GM12878 (cell line): ENCODE results near the gene NCBP3. TPM values are rescaled to one million over a fixed set of nuclear protein-coding genes. Genes with fewer than 3 reads are reported as not detected.

ENCODE experiments used
- ATAC-seq: fragments of 200-7000 bp; cut with Tn5 transposase; 3 replicates; pipeline ENCODE4 v1.9.1; 2020; ENCODE audit warnings: mild to moderate bottlenecking, moderate library complexity
- BruUV-seq: library from RNA; stranded (reverse); fragments of 400-500 nt; replicated peaks from 2 replicates; lab custom pipeline; 2021; lab: Mats Ljungman, UMichigan
- CTCF ChIA-PET: fragments of 300-600 bp; sonication (Branson Sonifier 250); formaldehyde crosslinking; extraction: SDS; loops from one replicate; lab custom pipeline; 2021; ENCODE audit warnings: inconsistent platforms; lab: Yijun Ruan, JAX
- POLR2A ChIA-PET: fragments of 350-600 bp; formaldehyde crosslinking; extraction: SDS; loops from one replicate; lab custom pipeline; 2021; ENCODE audit warnings: inconsistent platforms; lab: Charles Lee
- RAD21 ChIA-PET: fragments of 300-600 bp; sonication (Branson Sonifier 250); formaldehyde crosslinking; loops from one replicate; lab custom pipeline; 2023; ENCODE audit warnings: antibody characterized with exemption; ENCODE audit not compliant: unreplicated experiment; lab: Charles Lee
- SMC1A ChIA-PET: fragments of 300-600 bp; sonication (Branson Sonifier 250); formaldehyde crosslinking; loops from one replicate; lab custom pipeline; 2023; ENCODE audit not compliant: unreplicated experiment, uncharacterized antibody; lab: Charles Lee
- DNase-seq: peaks from one replicate; pipeline ENCODE4 v3.0.0-alpha.2; 2011; ENCODE audit warnings: low read depth, low spot score
- FAIRE-seq: peaks from 3 replicates; lab custom pipeline; 2011; peaks lifted over from hg19 to GRCh38; lab: Jason Lieb, UNC
- H2AFZ ChIP-seq: 2 replicates; pipeline ENCODE4 v1.6.0; 2011; ENCODE audit warnings: low read depth, low read length, control low read depth; ENCODE audit not compliant: control insufficient read depth
- H3K27ac ChIP-seq: 2 replicates; pipeline ENCODE4 v1.5.1; 2011; ENCODE audit warnings: control low read depth; ENCODE audit not compliant: control insufficient read depth, insufficient read depth
- H3K27me3 ChIP-seq, 2 experiments: replicated peaks in 1 of 2; 2 replicates each; pipeline versions ENCODE4 v1.6.0 to v1.6.1; 2011; ENCODE audit warnings: low read length in 1 of 2; ENCODE audit not compliant: control insufficient read depth in 2 of 2, insufficient read depth in 2 of 2
- H3K36me3 ChIP-seq, 2 experiments: 2 replicates each; pipeline ENCODE4 v1.5.1; 2011; ENCODE audit warnings: low read length in 1 of 2; ENCODE audit not compliant: control insufficient read depth in 2 of 2, insufficient read depth in 2 of 2
- H3K4me1 ChIP-seq: 2 replicates; pipeline ENCODE4 v1.6.1; 2011; ENCODE audit warnings: mild to moderate bottlenecking, low read length, moderate library complexity, mixed read lengths; ENCODE audit not compliant: control insufficient read depth, insufficient read depth
- H3K4me2 ChIP-seq: 2 replicates; pipeline ENCODE4 v1.6.0; 2011; ENCODE audit warnings: control low read depth; ENCODE audit not compliant: control insufficient read depth, insufficient read depth
- H3K4me3 ChIP-seq: fragments of 200-600 bp; sonication (generic); 2 replicates; pipeline ENCODE4 v1.5.1; 2016
- H3K79me2 ChIP-seq: 2 replicates; pipeline ENCODE4 v1.6.0; 2011; ENCODE audit warnings: low read length; ENCODE audit not compliant: control insufficient read depth, insufficient read depth
- H3K9ac ChIP-seq: 2 replicates; pipeline ENCODE4 v1.8.0; 2011; ENCODE audit warnings: low read length, control low read depth, mixed read lengths; ENCODE audit not compliant: control insufficient read depth, insufficient read depth
- H3K9me3 ChIP-seq: replicated peaks from 3 replicates; pipeline ENCODE4 v1.5.1; 2011; ENCODE audit warnings: mild to moderate bottlenecking, low read length; ENCODE audit not compliant: control insufficient read depth, insufficient read depth
- H4K20me1 ChIP-seq: 2 replicates; pipeline ENCODE4 v1.6.0; 2011; ENCODE audit not compliant: control insufficient read depth, insufficient read depth
- IRF4 ChIP-seq: IDR thresholded peaks from 2 replicates; pipeline ENCODE4 v1.6.1; 2011; ENCODE audit warnings: low read depth, low read length
- SUZ12 ChIP-seq: fragments of 200-600 bp; sonication (generic); IDR thresholded peaks from one replicate; pipeline ENCODE4 v1.6.1; 2018; ENCODE audit warnings: antibody characterized with exemption, mild to moderate bottlenecking; ENCODE audit not compliant: unreplicated experiment
- ZNF24 ChIP-seq: fragments of 450-650 bp; IDR thresholded peaks from 2 replicates; pipeline ENCODE4 v1.6.1; 2017; ENCODE audit warnings: antibody characterized with exemption, mild to moderate bottlenecking
- WGBS: methylation state at CpG from one replicate; pipeline ENCODE4 v1.1.6; 2016; ENCODE audit warnings: low lambda C conversion rate; ENCODE audit not compliant: insufficient replicate concordance, insufficient coverage; ENCODE audit errors: missing lambda C conversion rate; 5-methylcytosine and 5-hydroxymethylcytosine counted together
- in situ Hi-C: fragments of 300-500 bp; cut with MboI; formaldehyde crosslinking; loops from 9 replicates; pipeline ENCODE4 v1.14.3; 2018; ENCODE audit warnings: mixed read lengths
- intact Hi-C: fragments of 100-400 bp; cut with micrococcal nuclease; formaldehyde crosslinking; loops from one replicate; pipeline ENCODE4 v1.14.2; 2022; ENCODE audit not compliant: unreplicated experiment
- polyA plus RNA-seq, 11 experiments: library from polyadenylated mRNA; depleted of rRNA in 4 of 11; unstranded in 6 of 11; stranded (reverse) in 5 of 11; fragments of >200 nt; fragmentation: Nextera tagmentation in 4 of 11; fragmentation: Illumina TruSeq in 1 of 11; extraction: Ambion mirVana in 4 of 11; extraction: Trizol in 1 of 11; gene quantifications; 1 replicate in 1 of 11; 2 replicates in 10 of 11; pipeline versions ENCODE4 v1.2.1 to v1.2.3, GENCODE V29; 2011 to 2016; ENCODE audit warnings: inconsistent platforms in 2 of 11, missing spikeins in 2 of 11, low read depth in 1 of 11
- total RNA-seq, 4 experiments: library from RNA; depleted of rRNA in 3 of 4; stranded (reverse); fragments of >200 nt in 3 of 4; fragmentation: Illumina TruSeq in 1 of 4; extraction: Trizol in 1 of 4; gene quantifications; 2 replicates each; pipeline versions ENCODE4 v1.2.1 to v1.2.3, GENCODE V29; 2013 to 2021
- TF ChIP-seq, protein P1 (sequence below): fragments of 450-650 bp; IDR thresholded peaks from 2 replicates; pipeline ENCODE4 v1.6.1; 2017; ENCODE audit warnings: mild to moderate bottlenecking, low read depth, inconsistent platforms; ENCODE audit not compliant: poor library complexity, severe bottlenecking
- TF ChIP-seq, protein P2 (sequence below): IDR thresholded peaks from 2 replicates; pipeline ENCODE4 v1.6.1; 2011; ENCODE audit warnings: borderline replicate concordance, low read depth, mild to moderate bottlenecking, moderate library complexity, mixed read lengths, low read length; ENCODE audit not compliant: insufficient read depth; ENCODE audit errors: extremely low read length

The NCBP3 gene
- total and polyA plus RNA-seq, 10 of the 15 experiments (the other 5 are each of a cell fraction or from before 2014, with no cell fraction given) = 5.2 to 32.0 (median 23.2) TPM

DNA sequence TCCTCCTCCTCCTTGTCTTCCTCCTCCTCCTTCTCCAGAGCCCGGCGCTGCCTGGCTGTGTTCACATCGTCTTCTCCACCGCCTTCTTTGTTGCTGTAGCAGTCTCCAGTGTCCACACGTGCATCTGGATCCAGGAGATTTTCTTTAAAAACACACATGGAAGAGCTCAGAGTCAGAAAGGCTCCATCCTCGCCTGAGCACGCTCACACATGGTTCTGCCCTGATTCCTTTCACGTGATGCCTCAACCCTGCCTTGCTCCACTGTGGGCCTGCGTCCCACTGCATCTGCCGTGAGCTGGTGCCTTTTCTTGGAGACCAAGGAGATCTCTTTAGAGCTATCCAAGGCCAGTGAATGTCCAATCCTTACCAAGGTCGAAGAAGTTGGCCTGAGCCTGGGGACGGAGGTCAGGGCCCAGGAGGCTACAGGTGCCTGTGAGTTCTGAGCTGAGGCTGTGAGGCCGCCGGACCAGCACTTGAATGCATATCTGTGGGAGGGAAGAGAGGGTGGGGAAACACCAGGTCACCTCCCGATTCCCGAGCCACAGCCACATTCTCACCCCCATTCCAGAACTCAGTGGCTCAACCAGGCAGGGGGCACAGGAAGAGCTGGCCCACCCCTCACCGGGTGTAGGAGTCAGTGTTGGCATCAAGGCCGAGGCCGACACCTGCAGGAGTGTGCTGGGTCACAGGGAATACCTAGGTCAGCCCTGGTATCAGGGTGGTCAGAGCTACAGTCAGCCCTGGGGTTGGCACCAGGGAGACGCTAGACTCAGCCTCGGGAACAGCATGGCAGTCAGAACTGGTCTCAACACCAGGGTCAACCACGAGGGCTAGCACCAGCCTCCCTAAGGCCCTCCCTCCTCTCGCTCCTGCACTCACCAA is 84.8 kb downstream of the NCBP3 start (continued):
- TF ChIP-seq IRF4 (no peak), ZNF24 (no peak)
- TF ChIP-seq, protein P1, sequence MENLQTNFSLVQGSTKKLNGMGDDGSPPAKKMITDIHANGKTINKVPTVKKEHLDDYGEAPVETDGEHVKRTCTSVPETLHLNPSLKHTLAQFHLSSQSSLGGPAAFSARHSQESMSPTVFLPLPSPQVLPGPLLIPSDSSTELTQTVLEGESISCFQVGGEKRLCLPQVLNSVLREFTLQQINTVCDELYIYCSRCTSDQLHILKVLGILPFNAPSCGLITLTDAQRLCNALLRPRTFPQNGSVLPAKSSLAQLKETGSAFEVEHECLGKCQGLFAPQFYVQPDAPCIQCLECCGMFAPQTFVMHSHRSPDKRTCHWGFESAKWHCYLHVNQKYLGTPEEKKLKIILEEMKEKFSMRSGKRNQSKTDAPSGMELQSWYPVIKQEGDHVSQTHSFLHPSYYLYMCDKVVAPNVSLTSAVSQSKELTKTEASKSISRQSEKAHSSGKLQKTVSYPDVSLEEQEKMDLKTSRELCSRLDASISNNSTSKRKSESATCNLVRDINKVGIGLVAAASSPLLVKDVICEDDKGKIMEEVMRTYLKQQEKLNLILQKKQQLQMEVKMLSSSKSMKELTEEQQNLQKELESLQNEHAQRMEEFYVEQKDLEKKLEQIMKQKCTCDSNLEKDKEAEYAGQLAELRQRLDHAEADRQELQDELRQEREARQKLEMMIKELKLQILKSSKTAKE = no peak

DNA sequence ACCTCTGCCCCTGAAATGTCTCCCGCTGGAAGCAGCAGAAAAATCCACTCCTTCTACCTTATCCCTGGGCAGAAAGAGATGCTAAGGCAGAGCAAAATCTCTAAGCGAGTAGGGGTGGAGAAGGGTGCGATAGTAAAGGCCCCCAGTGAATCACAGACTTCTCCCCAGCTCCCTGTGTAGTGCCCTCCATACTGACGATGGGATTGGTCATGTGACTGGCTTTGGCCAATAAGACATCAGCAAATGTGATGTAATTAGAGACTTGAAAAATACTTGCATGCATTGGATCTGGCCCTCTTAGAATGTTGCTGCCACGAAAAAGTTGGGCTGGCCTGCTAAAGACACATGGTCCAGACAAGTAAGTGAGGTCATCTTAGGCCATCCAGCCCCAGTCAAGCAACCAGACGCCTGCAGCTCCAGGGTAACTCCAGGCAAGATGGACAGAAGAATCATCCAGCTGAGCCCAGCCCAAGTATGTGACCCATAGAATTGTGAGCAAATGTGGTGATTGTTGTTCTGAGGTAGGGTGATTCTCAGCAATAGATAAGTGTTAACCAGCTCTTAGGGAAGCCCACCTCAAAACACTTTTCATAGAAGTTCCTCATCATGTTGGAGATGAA is 86.3 kb downstream of the NCBP3 start:
- Histone ChIP-seq H3K79me2 (no peaks in the 10 kb centered on the region), H3K36me3 (no peaks in the 10 kb centered on the region), H3K27me3 (no peaks in the 10 kb centered on the region), H3K9ac (no peak overlapping the region), H2AFZ (no peak overlapping the region), H3K4me3 (no peak overlapping the region), H4K20me1 (no peaks in the 10 kb centered on the region), H3K4me1 (peaks cover 18% of the 10 kb centered on the region), H3K4me2 (no peak overlapping the region), H3K9me3 (peaks cover 6% of the 10 kb centered on the region; the same call in 2 of the 3 replicates), H3K27ac (no peak overlapping the region)
- intact Hi-C loops = no loop called here
- SMC1A ChIA-PET = interaction anchor here (1.3 kb wide), 1 partner anchor 22 kb away, joined by 6 read pairs; no protein-coding TSS in a partner anchor
- DNase-seq (no peak), ATAC-seq (no peak), FAIRE-seq (no peak)
- TF ChIP-seq, protein P2, sequence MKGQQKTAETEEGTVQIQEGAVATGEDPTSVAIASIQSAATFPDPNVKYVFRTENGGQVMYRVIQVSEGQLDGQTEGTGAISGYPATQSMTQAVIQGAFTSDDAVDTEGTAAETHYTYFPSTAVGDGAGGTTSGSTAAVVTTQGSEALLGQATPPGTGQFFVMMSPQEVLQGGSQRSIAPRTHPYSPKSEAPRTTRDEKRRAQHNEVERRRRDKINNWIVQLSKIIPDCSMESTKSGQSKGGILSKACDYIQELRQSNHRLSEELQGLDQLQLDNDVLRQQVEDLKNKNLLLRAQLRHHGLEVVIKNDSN = peak; percentile 22
- no peak for TF ChIP-seq SUZ12
- CTCF ChIA-PET = interaction anchor here (1.2 kb wide), 1 partner anchor 207 kb away, joined by 3 read pairs; no protein-coding TSS in a partner anchor
- RAD21 ChIA-PET = no interaction called here
- no TSS peak for BruUV-seq
- in situ Hi-C loops = no loop called here
- POLR2A ChIA-PET = interaction anchor here (0.6 kb wide), 1 partner anchor 1064 kb away, joined by 3 read pairs; no protein-coding TSS in a partner anchor
- WGBS = 81% methylated on average over 6 of the region's 6 CpGs
